WI38 (cell line): ENCODE results near the gene TMOD2.

Source experiments
- H3K4me3 ChIP-seq: 2 replicates; pipeline ENCODE4 v1.5.1; 2011; ENCODE audit warnings: low read depth, mild to moderate bottlenecking, control low read depth, low read length
- CTCF ChIP-seq: IDR thresholded peaks from 2 replicates; pipeline ENCODE4 v1.5.1; 2012; ENCODE audit warnings: low read depth, mild to moderate bottlenecking, control low read depth, low read length

The TMOD2 gene

GRCh38 chr15:51759557-51760070 lies 8.2 kb downstream of the TMOD2 start:
- peak; percentile 35 for TF ChIP-seq CTCF
- no peak overlapping the region for H3K4me3 ChIP-seq

GRCh38 chr15:51760805-51761204 lies 9.4 kb downstream of the TMOD2 start:
- TF ChIP-seq CTCF: no peak
- H3K4me3 ChIP-seq: no peak overlapping the region

- no peak for TF ChIP-seq CTCF
- H3K4me3 ChIP-seq: no peak overlapping the region
Measured at GRCh38 chr15:51765751-51766150, 14.4 kb downstream of the TMOD2 start.

GRCh38 chr15:51766341-51766740 lies 14.9 kb downstream of the TMOD2 start:
- no peak overlapping the region for H3K4me3 ChIP-seq
- TF ChIP-seq CTCF: no peak

- no peak overlapping the region for H3K4me3 ChIP-seq
- TF ChIP-seq CTCF: no peak
Measured at GRCh38 chr15:51768018-51768417, 16.6 kb downstream of the TMOD2 start.

- no peak for TF ChIP-seq CTCF
Measured at GRCh38 chr15:51770902-51771301, 19.5 kb downstream of the TMOD2 start.

GRCh38 chr15:51771773-51772172 lies 20.4 kb downstream of the TMOD2 start:
- TF ChIP-seq CTCF: no peak
- no peak overlapping the region for H3K4me3 ChIP-seq

More at GRCh38 chr15:51770902-51771301, 19.5 kb downstream of the TMOD2 start:
- H3K4me3 ChIP-seq: no peak overlapping the region
